ENCODE data around the gene NIM1K.

Gene NIM1K

GRCh38 chr5:43288269-43288831 is 96.3 kb downstream of the NIM1K start:
- H3K4me3 ChIP-seq (ENCODE audit: low read length): no peak overlapping the region
- no peak for TF ChIP-seq CTCF (conservative IDR thresholded peaks at IDR 0.05; ENCODE audit: low read depth, low read length)
- DNase-seq (ENCODE audit: low read depth): no peak

- no peak for DNase-seq (ENCODE audit: low read depth)
- no peak overlapping the region for H3K4me3 ChIP-seq (ENCODE audit: low read length)
- TF ChIP-seq CTCF (conservative IDR thresholded peaks at IDR 0.05; ENCODE audit: low read depth, low read length): no peak
Measured at GRCh38 chr5:43290726-43291125, 98.7 kb downstream of the NIM1K start.

- no peak overlapping the region for H3K4me3 ChIP-seq (ENCODE audit: low read length)
- no peak for DNase-seq (ENCODE audit: low read depth)
- no peak for TF ChIP-seq CTCF (conservative IDR thresholded peaks at IDR 0.05; ENCODE audit: low read depth, low read length)
Measured at GRCh38 chr5:43294226-43294625, 102.2 kb downstream of the NIM1K start.

GRCh38 chr5:43295202-43295601 is 103.2 kb downstream of the NIM1K start:
- TF ChIP-seq CTCF (conservative IDR thresholded peaks at IDR 0.05; ENCODE audit: low read depth, low read length): no peak
- no peak overlapping the region for H3K4me3 ChIP-seq (ENCODE audit: low read length)

GRCh38 chr5:43296835-43297234 is 104.8 kb downstream of the NIM1K start:
- no peak overlapping the region for H3K4me3 ChIP-seq (ENCODE audit: low read length)
- TF ChIP-seq CTCF (conservative IDR thresholded peaks at IDR 0.05; ENCODE audit: low read depth, low read length): no peak

More at GRCh38 chr5:43295202-43295601, 103.2 kb downstream of the NIM1K start:
- DNase-seq (ENCODE audit: low read depth): no peak

GRCh38 chr5:43298443-43298842 is 106.4 kb downstream of the NIM1K start:
- H3K4me3 ChIP-seq (ENCODE audit: low read length): no peak overlapping the region
- DNase-seq (ENCODE audit: low read depth): no peak
- no peak for TF ChIP-seq CTCF (conservative IDR thresholded peaks at IDR 0.05; ENCODE audit: low read depth, low read length)

More at GRCh38 chr5:43296835-43297234, 104.8 kb downstream of the NIM1K start:
- DNase-seq (ENCODE audit: low read depth): no peak

- no peak for DNase-seq (ENCODE audit: low read depth)
- H3K4me3 ChIP-seq (ENCODE audit: low read length): no peak overlapping the region
- TF ChIP-seq CTCF (conservative IDR thresholded peaks at IDR 0.05; ENCODE audit: low read depth, low read length): no peak
Measured at GRCh38 chr5:43300112-43300511, 108.1 kb downstream of the NIM1K start.
